Measurements from ENCODE around the gene TTPAL. TPM values are rescaled to one million over a fixed set of nuclear protein-coding genes. Genes with fewer than 3 reads are reported as not detected.
A peak's percentile ranks its signal among the peaks of the same experiment; 100 is the strongest.
"Not testable (repeated sequence)": the region's sequence is repeated elsewhere in the genome, so short reads cannot be mapped to it uniquely, and the experiment has no call there.

Gene TTPAL
- total RNA-seq, 2 experiments from 2014 or later = 30.1 to 31.4 TPM

GRCh38 chr20:44472283-44472682 is 3.4 kb upstream of the TTPAL start:
- not testable (repeated sequence) for H3K36me3 Mint-ChIP-seq, H3K9me3 Mint-ChIP-seq, H3K27me3 Mint-ChIP-seq, H3K27ac Mint-ChIP-seq, DNase-seq, H3K4me3 Mint-ChIP-seq
- peaks cover 17% of the 10 kb centered on the region for H3K4me1 Mint-ChIP-seq

DNA sequence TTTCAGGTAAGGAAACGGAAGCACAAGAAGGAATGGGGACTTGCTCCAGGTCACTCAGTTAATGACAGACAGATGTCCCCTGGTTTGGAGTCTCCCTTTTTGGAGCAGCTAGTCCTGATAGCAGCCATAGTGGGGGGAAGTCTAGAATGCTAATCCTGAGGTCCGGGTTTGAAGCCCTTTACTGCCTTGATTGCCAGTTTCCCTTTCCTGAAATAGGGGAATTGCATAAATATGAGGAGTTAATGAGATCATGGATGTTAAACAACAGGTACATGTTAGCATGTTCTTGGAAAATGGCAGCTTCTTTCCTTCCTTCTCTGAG is 341 bp upstream of the TTPAL start:
- Mint-ChIP-seq H3K4me3 (peak overlapping the region; percentile 96), H3K36me3 (peaks cover 15% of the 10 kb centered on the region)
- DNase-seq = no peak

GRCh38 chr20:44477151-44477550 is 1.5 kb downstream of the TTPAL start:
- Mint-ChIP-seq H3K4me3 (peak overlapping the region; percentile 96), H3K36me3 (peaks cover 23% of the 10 kb centered on the region), H3K4me1 (peaks cover 21% of the 10 kb centered on the region), H3K27me3 (no peaks in the 10 kb centered on the region), H3K27ac (peak overlapping the region; percentile 46), H3K9me3 (no peaks in the 10 kb centered on the region)
- no peak for DNase-seq

More for the DNA sequence above, 341 bp upstream of the TTPAL start:
- Mint-ChIP-seq H3K27me3 (no peaks in the 10 kb centered on the region), H3K9me3 (no peaks in the 10 kb centered on the region), H3K27ac (peak overlapping the region; percentile 94), H3K4me1 (peaks cover 21% of the 10 kb centered on the region)

- Mint-ChIP-seq H3K36me3 (peaks cover 23% of the 10 kb centered on the region), H3K27ac (no peak overlapping the region), H3K27me3 (no peaks in the 10 kb centered on the region), H3K4me3 (no peak overlapping the region), H3K9me3 (no peaks in the 10 kb centered on the region), H3K4me1 (peaks cover 21% of the 10 kb centered on the region)
- no peak for DNase-seq
Observed at GRCh38 chr20:44478206-44478605, 2.5 kb downstream of the TTPAL start.

GRCh38 chr20:44479643-44480042 is 4.0 kb downstream of the TTPAL start:
- Mint-ChIP-seq H3K4me3 (no peak overlapping the region), H3K9me3 (no peaks in the 10 kb centered on the region), H3K27me3 (no peaks in the 10 kb centered on the region), H3K4me1 (peaks cover 22% of the 10 kb centered on the region), H3K36me3 (peaks cover 26% of the 10 kb centered on the region), H3K27ac (no peak overlapping the region)
- DNase-seq = no peak

GRCh38 chr20:44480097-44480496 is 4.4 kb downstream of the TTPAL start:
- Mint-ChIP-seq H3K36me3 (peaks cover 26% of the 10 kb centered on the region), H3K27ac (no peak overlapping the region), H3K9me3 (no peaks in the 10 kb centered on the region), H3K4me3 (no peak overlapping the region), H3K4me1 (peaks cover 21% of the 10 kb centered on the region), H3K27me3 (no peaks in the 10 kb centered on the region)
- no peak for DNase-seq

DNA sequence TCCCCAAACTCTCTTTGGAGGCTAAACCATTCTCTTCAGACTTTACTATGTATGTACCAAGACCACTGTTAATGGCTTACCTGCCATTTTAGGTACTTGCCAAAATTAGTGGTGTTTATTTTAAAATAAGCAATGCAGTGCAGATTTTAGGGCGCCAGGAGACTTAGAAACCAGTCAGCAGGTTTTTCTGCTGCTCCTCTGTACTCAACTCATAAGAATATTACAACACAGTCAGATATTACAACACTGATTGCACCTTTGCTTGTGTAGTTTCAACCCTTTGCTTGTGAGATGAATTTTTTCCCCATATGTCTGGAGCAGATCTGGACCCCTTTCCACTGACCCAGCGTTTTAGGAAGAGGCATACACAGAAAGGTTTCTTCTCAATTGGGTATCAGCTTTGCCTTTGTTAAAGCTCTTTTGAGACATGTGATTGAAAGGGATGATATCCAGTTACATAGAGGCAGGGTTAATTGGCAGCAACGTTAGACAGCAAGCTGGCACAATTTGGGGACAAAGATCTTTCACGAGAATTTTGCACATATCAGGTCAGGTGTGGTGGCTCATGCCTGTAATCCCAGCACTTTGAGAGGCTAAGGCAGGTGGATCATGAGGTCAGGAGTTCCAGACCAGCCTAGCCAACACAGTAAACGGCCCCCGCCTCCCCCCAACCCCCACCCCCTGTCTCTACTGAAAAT is 6.2 kb downstream of the TTPAL start:
- Mint-ChIP-seq H3K36me3 (peaks cover 28% of the 10 kb centered on the region), H3K4me3 (no peak overlapping the region), H3K27me3 (no peaks in the 10 kb centered on the region), H3K9me3 (no peaks in the 10 kb centered on the region), H3K27ac (no peak overlapping the region), H3K4me1 (peaks cover 12% of the 10 kb centered on the region)
- no peak for DNase-seq

- Mint-ChIP-seq H3K27ac (no peak overlapping the region), H3K36me3 (peaks cover 22% of the 10 kb centered on the region), H3K27me3 (no peaks in the 10 kb centered on the region), H3K4me3 (no peak overlapping the region), H3K4me1 (peaks cover 5% of the 10 kb centered on the region), H3K9me3 (no peaks in the 10 kb centered on the region)
- DNase-seq = no peak
Observed at GRCh38 chr20:44483112-44483511, 7.4 kb downstream of the TTPAL start.

GRCh38 chr20:44485078-44485829 is 9.6 kb downstream of the TTPAL start:
- peaks cover 4% of the 10 kb centered on the region for H3K4me1 Mint-ChIP-seq
- peak overlapping the region; percentile 34 for H3K27ac Mint-ChIP-seq
- no peak overlapping the region for H3K4me3 Mint-ChIP-seq
- H3K36me3 Mint-ChIP-seq = peaks cover 23% of the 10 kb centered on the region
- no peaks in the 10 kb centered on the region for H3K27me3 Mint-ChIP-seq
- no peak for DNase-seq
- no peaks in the 10 kb centered on the region for H3K9me3 Mint-ChIP-seq

GRCh38 chr20:44485830-44486198 is 10.1 kb downstream of the TTPAL start:
- H3K9me3 Mint-ChIP-seq = no peaks in the 10 kb centered on the region
- peaks cover 27% of the 10 kb centered on the region for H3K36me3 Mint-ChIP-seq
- no peak overlapping the region for H3K4me3 Mint-ChIP-seq
- DNase-seq = no peak
- peaks cover 5% of the 10 kb centered on the region for H3K4me1 Mint-ChIP-seq
- no peak overlapping the region for H3K27ac Mint-ChIP-seq
- no peaks in the 10 kb centered on the region for H3K27me3 Mint-ChIP-seq

- H3K36me3 Mint-ChIP-seq = peaks cover 32% of the 10 kb centered on the region
Observed at GRCh38 chr20:44488551-44488950, 12.9 kb downstream of the TTPAL start.

DNA sequence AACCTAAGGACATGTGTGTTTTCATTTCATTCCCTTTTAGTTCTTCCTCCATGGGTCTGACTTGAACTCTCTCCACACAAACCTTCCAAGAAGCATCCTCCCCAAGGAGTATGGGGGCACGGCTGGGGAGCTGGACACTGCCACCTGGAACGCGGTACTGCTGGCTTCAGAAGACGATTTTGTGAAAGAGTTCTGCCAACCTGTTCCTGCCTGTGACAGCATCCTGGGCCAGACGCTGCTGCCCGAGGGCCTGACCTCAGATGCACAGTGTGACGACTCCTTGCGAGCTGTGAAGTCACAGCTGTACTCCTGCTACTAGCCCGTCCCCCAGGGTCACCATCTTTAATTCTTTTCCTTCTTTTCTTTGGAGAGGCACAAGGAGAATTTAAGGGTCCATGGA is 13.5 kb downstream of the TTPAL start:
- H3K27me3 Mint-ChIP-seq = no peaks in the 10 kb centered on the region
- no peak for DNase-seq
- H3K9me3 Mint-ChIP-seq = no peaks in the 10 kb centered on the region
- H3K27ac Mint-ChIP-seq = peak overlapping the region; percentile 34
- H3K4me3 Mint-ChIP-seq = no peak overlapping the region
- H3K36me3 Mint-ChIP-seq = peaks cover 36% of the 10 kb centered on the region
- peaks cover 10% of the 10 kb centered on the region for H3K4me1 Mint-ChIP-seq

More at GRCh38 chr20:44488551-44488950, 12.9 kb downstream of the TTPAL start:
- Mint-ChIP-seq H3K27me3 (no peaks in the 10 kb centered on the region), H3K27ac (no peak overlapping the region), H3K4me3 (peak overlapping the region; percentile 11), H3K9me3 (no peaks in the 10 kb centered on the region), H3K4me1 (peaks cover 10% of the 10 kb centered on the region)
- DNase-seq = no peak

DNA sequence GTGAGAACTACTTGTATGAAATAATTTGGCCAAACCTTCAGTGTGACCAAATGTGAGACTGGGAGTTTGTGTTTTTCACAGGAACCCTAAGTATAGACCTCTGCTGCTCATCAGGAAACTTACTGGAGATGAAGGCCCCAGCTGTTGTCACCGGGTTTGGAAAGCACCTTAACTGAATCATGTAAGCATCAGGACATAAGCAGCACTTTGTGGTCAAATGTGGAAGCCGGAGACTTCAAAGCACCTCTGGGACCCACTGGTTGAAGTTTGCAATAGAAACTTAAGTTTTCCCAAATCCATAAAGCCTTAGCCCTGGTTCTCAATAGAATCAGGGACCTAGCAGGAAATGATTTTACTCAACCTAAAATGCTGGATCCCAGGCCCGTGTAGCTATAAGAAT is 14.3 kb downstream of the TTPAL start:
- H3K27ac Mint-ChIP-seq = peak overlapping the region; percentile 34
- no peaks in the 10 kb centered on the region for H3K9me3 Mint-ChIP-seq
- H3K36me3 Mint-ChIP-seq = peaks cover 40% of the 10 kb centered on the region
- DNase-seq = no peak
- no peaks in the 10 kb centered on the region for H3K27me3 Mint-ChIP-seq
- no peak overlapping the region for H3K4me3 Mint-ChIP-seq
- peaks cover 13% of the 10 kb centered on the region for H3K4me1 Mint-ChIP-seq

- H3K4me1 Mint-ChIP-seq = peaks cover 26% of the 10 kb centered on the region
- H3K27ac Mint-ChIP-seq = peak overlapping the region; percentile 7
- DNase-seq = no peak
- no peaks in the 10 kb centered on the region for H3K9me3 Mint-ChIP-seq
- no peaks in the 10 kb centered on the region for H3K27me3 Mint-ChIP-seq
- no peak overlapping the region for H3K4me3 Mint-ChIP-seq
- H3K36me3 Mint-ChIP-seq = peaks cover 49% of the 10 kb centered on the region
Observed at GRCh38 chr20:44491635-44492395, 16.1 kb downstream of the TTPAL start.

DNA sequence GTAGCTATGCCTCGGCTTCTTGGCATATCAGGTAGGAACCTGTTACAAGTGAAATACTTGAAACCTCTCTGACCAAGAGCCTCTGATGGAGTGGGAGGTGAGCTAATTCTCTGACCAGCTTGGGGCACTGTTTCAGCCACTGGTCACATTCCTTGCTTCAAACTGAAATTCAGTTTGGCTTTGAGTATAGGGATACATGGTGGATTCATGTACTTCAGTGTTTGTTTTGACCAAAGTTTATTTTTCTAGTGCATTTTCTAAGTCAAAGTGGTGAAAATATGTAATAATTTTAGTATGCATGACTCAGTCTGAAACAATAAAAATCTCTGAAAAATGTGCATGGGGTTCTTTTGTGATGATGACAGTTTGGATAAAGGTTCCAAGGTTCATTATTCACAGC is 18.6 kb downstream of the TTPAL start:
- Mint-ChIP-seq H3K27me3 (no peaks in the 10 kb centered on the region), H3K36me3 (peaks cover 55% of the 10 kb centered on the region), H3K4me3 (no peak overlapping the region), H3K4me1 (peaks cover 32% of the 10 kb centered on the region), H3K27ac (peak overlapping the region; percentile 64), H3K9me3 (no peaks in the 10 kb centered on the region)
- DNase-seq = no peak

All from activated naive CD8-positive, alpha-beta T cell treated with anti-CD3 and anti-CD28 coated beads for 36 hours (primary cell).